GM18873 (cell line): ENCODE measurements around the gene SHISA5.
"Not testable (repeated sequence)": the region's sequence is repeated elsewhere in the genome, so short reads cannot be mapped to it uniquely, and the experiment has no call there.

Experiments
- ATAC-seq: cut with Tn5 transposase; IDR thresholded peaks from one replicate; pipeline ENCODE4 v1.9.1; 2021; ENCODE audit warnings: mild to moderate bottlenecking, moderate library complexity, moderate number of reproducible peaks; ENCODE audit not compliant: unreplicated experiment, low FRiP score

Gene SHISA5

GRCh38 chr3:48464713-48465221, 39.2 kb downstream of the SHISA5 start:
- ATAC-seq = no peak

DNA sequence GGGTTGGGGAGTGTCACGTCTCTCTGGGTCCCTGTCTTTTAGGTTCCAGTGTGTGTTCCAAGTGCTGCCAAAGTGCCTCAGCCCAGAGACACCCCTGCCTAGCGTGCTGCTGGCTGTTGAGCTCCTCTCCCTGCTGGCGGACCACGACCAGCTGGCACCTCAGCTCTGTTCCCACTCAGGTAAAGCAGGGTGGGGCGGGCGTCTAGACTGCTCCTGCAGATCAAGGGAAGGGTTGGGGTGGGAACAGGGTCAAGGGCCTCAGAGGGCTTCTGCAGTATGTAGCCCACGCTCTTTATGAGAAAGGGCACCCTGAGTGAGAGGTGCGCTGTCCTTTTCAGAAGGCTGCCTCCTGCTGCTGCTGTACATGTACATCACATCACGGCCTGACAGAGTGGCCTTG, 40.3 kb downstream of the SHISA5 start:
- no peak for ATAC-seq

DNA sequence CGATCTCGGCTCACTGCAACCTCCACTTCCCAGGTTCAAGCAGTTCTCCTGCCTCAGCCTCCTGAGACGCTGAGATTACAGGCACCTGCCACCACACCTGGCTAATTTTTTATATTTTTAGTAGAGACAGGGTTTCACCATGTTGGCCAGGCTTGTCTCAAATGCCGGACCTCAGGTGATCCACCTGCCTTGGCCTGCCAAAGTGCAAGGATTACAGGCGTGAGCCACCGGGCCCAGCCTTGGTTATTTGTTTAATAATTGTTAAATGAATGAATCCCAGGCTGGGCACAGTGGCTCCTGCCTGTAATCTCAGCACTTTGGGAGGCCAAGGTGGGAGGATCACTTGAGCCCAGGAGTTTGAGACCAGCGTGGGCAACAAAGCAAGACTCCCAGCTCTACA, 42.2 kb downstream of the SHISA5 start:
- ATAC-seq = not testable (repeated sequence)

- no peak for ATAC-seq
Observed at GRCh38 chr3:48460517-48460902, 43.5 kb downstream of the SHISA5 start.

GRCh38 chr3:48459773-48460516, 44.0 kb downstream of the SHISA5 start:
- ATAC-seq = no peak

DNA sequence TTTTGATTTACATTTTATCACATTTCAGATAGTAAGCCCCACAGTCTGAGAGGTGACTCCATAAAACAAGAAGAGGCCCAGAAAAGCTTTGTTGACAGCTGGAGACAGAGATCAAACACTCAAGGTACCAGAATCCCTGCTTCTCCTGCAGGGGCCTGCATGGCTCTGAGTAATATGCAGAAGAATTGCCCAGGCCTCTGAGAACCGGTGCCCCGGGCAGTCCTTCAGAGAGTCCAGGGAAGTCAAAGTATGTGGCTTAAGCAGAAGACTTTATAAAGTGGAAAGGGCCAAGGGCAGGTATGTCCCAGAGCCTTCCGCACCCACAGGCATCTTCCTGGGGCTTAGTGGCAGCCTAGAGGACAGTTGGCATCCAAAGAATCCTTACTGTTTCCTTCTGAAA, 44.6 kb downstream of the SHISA5 start:
- ATAC-seq = no peak

DNA sequence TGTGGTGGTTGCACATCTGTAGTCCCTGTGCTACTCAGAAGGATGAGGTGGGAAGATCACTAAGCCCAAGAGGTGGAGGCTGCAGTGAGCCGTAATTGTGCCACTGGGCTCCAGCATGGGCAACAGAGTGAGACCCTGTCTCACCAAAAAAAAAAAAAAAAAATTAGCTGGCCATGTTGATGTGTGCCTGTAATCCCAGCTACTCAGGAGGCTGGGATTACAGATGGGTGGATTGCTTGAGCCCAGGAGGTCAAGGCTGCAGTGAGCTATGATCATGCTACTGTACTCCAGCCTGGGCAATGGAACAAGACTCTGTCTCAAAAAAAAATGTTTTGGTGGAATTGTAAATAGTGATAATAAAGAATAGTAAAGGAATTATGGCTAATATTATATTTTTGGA, 47.5 kb downstream of the SHISA5 start:
- ATAC-seq = no peak

DNA sequence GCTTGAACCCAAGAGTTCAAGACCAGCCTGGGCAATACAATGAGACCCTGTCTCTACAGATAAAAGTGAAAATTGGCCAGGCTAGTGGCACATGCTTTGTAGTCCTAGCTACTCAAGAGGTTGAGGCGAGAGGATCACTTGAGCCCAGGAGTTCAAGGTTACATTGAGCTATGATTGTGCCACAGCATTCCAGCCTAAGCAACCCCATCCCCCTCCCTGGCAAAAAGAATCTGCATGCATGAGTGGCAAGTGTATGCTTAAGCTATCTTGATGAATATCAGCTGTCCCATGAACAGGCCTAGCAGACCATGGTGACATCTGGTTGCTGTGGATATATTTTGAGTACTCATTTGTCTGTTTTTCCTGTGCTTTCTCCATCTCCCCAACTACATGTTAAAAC, 52.7 kb downstream of the SHISA5 start:
- no peak for ATAC-seq

DNA sequence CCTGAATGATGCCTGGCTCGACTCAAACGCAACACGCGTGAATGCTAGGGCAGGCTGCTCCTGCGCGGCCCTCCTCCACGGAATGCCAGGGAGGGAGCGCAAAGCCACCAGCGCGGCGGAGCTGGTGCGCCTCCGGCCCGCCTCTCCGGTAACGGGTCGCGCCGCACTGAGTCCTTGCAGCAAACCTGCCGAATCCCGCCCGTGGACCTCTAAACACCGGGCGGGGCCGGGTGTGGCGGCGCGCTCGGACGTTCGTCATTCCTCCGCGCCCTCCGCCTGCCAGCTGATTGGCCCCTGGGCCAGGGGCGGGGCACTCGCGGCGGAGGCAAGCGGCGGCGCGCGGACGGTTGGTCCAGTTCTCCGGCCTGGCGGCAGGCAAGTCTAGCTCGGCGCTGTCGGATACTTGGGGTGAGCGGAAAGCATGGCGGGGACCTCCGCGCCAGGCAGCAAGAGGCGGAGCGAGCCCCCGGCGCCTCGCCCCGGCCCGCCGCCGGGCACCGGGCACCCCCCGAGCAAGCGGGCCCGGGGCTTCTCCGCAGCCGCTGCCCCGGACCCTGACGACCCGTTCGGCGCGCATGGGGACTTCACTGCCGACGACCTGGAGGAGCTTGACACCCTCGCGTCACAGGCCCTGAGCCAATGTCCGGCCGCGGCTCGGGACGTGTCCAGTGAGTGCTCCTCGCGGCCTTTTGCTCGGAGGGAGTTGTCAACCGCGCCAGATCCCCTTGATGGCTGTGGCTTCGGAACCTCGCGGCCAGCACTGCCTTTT, 57.4 kb downstream of the SHISA5 start, which contains the start of gene ATRIP:
Gene ATRIP (plus strand): TSS at position 313 of the 769 bp plus-strand sequence. CDS start 109 bp downstream, at position 422.
- ATAC-seq = peak; percentile 69

- no peak for ATAC-seq
Observed at GRCh38 chr3:48446043-48446424, 57.9 kb downstream of the SHISA5 start.

GRCh38 chr3:48445277-48445882, 58.6 kb downstream of the SHISA5 start:
- ATAC-seq = no peak

- no peak for ATAC-seq
Observed at GRCh38 chr3:48441940-48442339, 62.0 kb downstream of the SHISA5 start.

DNA sequence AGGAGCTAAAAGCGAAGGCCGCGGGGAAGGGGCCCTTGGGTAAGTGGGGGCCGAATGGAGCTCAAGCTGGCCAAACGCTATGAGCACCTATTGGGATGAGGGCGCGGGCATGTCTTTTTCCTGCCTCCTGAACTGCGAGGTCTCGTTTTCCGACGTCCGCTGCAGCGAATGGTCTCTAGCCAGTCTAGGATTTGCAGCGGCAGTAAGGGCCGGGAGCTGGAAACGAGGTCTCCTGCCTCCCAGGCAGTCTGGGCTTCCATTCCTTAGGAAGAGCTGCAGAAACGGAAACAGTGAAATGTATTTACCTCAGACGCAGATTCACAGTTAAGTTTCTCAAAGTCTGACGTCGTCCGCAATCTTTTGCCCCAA, 63.4 kb downstream of the SHISA5 start:
- no peak for ATAC-seq

GRCh38 chr3:48439820-48440589, 64.0 kb downstream of the SHISA5 start, which contains the start of the genes CCDC51 and TMA7:
Gene CCDC51 (minus strand): TSS chr3:48440119. CDS start chr3:48435128, 4,991 bp downstream.
Gene TMA7 (plus strand): TSS chr3:48440257. CDS start chr3:48440297, 40 bp downstream.
- ATAC-seq = peak; percentile 89

GRCh38 chr3:48437812-48438211, 66.2 kb downstream of the SHISA5 start:
- ATAC-seq = no peak

DNA sequence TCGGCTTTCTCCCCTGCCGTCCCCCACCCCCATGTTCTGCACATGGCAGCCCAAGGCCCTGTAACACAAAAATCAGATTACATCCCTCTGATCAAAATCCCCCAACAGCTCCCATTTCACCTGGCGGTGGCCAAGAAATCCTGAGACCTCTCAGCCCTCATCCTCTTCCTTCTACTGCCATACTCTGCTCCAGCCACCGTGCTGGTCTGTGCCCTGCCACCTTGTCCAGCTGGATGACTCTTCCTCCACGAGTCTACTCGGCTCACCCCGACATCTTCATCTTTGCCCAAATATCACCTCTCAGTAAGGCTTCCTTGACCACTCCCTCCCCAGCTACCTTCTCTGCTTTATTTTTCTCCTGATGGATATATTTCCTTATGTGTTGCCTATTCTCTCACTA, 67.1 kb downstream of the SHISA5 start:
- no peak for ATAC-seq

DNA sequence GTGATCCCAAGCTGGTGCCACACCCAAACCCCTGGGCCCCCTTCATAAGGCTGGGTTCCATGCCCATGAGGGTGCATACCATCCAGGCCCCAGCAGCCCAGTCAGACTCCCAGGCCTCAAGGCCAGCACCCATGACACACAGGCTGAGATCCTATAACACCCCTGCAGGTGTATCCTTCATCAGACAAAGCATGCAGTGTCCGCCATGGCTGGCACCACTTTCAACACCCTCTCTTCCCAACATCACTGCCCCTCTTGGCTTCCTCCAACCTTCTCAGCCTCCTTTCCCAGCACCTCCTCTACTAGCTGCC, 67.5 kb downstream of the SHISA5 start:
- no peak for ATAC-seq

DNA sequence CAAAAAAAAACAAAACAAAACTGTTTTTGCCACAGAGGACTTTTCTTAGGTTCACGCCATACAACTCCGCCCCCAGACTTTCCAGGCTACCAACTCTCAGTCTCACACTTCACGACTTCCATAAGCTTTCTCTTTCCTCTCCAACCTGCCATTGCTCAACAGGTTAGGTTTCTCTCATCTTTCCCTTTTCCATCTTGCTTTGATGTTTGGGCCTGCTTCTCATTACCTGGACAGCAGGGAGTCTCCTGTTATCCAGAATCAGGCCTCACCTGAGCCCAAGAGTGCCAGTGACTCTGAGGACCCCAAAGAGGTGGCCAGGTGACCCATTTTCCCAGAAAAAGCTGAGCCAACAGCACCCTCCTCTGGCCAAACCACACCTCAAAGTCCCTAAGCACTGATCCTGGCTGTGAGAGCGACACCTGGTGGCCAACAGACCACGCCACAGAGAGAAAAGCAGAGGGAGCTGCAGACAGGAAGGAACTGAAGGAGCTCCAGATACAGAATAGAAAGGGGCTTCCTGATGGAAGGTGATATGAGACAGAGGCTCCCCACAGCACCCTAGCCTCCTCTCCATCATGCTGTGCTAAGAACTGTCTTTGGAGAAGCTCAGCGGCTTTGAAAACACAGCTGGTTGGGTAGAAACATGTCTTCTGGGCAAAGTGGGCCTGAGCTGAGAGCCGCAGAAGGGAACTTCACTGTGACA, 68.0 kb downstream of the SHISA5 start:
- ATAC-seq = no peak

GRCh38 chr3:48435223-48435595, 68.8 kb downstream of the SHISA5 start:
- no peak for ATAC-seq
